ENCODE results near the gene CBX4. TPM values are rescaled to one million over a fixed set of nuclear protein-coding genes. Genes with fewer than 3 reads are reported as not detected.

The CBX4 gene
- total and polyA plus RNA-seq, 8 donors = 11.1 to 22.3 (median 17.0) TPM

- ATAC-seq (no peak), DNase-seq (peak in 1 of 4 donors; percentile 84)
- Histone ChIP-seq H3K36me3 (peaks cover 0 to 27% of the 10 kb centered on the region in 2 donors), H3K4me1 (peaks cover 36 to 75% of the 10 kb centered on the region in 2 donors), H3K27me3 (peaks cover 0 to 3% of the 10 kb centered on the region in 2 donors), H3K9me3 (no peaks in the 10 kb centered on the region), H3K4me3 (no peak overlapping the region), H3K27ac (no peak overlapping the region)
- TF ChIP-seq CTCF (IDR thresholded peaks at IDR 0.05) = peak; percentile 34 to 55
- intact Hi-C loops (cut with DNase I) = no loop called here
These were observed 4.4 kb downstream of the CBX4 start for GRCh38 chr17:79834565-79835469.

- H3K27me3 ChIP-seq = no peaks in the 10 kb centered on the region
- no peaks in the 10 kb centered on the region for H3K9me3 ChIP-seq
- H3K27ac ChIP-seq = no peak overlapping the region
- TF ChIP-seq CTCF (IDR thresholded peaks at IDR 0.05) = no peak
- H3K4me3 ChIP-seq = no peak overlapping the region
- DNase-seq = peak in 2 of 4 donors; percentile 33 to 83
- intact Hi-C loops (cut with DNase I) = no loop called here
- ATAC-seq = no peak
- H3K4me1 ChIP-seq = peaks cover 36 to 78% of the 10 kb centered on the region in 2 donors
- H3K36me3 ChIP-seq = peaks cover 0 to 27% of the 10 kb centered on the region in 2 donors
These were observed 5.3 kb downstream of the CBX4 start for GRCh38 chr17:79833744-79834564.

GRCh38 chr17:79833110-79833450 lies 6.2 kb downstream of the CBX4 start:
- DNase-seq = no peak
- Histone ChIP-seq H3K9me3 (no peaks in the 10 kb centered on the region), H3K27me3 (no peaks in the 10 kb centered on the region), H3K4me1 (peaks cover 36 to 81% of the 10 kb centered on the region in 2 donors), H3K36me3 (peaks cover 0 to 27% of the 10 kb centered on the region in 2 donors), H3K27ac (no peak overlapping the region), H3K4me3 (peak overlapping the region in 1 of 2 donors; percentile 28)
- ATAC-seq = no peak
- TF ChIP-seq CTCF (IDR thresholded peaks at IDR 0.05) = no peak
- intact Hi-C loops (cut with DNase I) = no loop called here

GRCh38 chr17:79832218-79833109 lies 6.8 kb downstream of the CBX4 start:
- Histone ChIP-seq H3K36me3 (peaks cover 0 to 27% of the 10 kb centered on the region in 2 donors), H3K4me3 (peak overlapping the region; percentile 17 to 28), H3K9me3 (no peaks in the 10 kb centered on the region), H3K4me1 (peaks cover 34 to 75% of the 10 kb centered on the region in 2 donors), H3K27me3 (no peaks in the 10 kb centered on the region), H3K27ac (peak overlapping the region; percentile 33 to 58)
- TF ChIP-seq CTCF (IDR thresholded peaks at IDR 0.05) = no peak
- ATAC-seq (peak; percentile 23), DNase-seq (peak in 3 of 4 donors; percentile 57 to 77 (median 76))
- intact Hi-C loops (cut with DNase I) = no loop called here
